HCT116 (cell line): Measurements from ENCODE around the gene STK32B. TPM values are rescaled to one million over a fixed set of nuclear protein-coding genes. Genes with fewer than 3 reads are reported as not detected.

Source experiments
- ATAC-seq: fragments of 200-7000 bp; cut with Tn5 transposase; 2 replicates; pipeline ENCODE4 v1.9.1; 2020; ENCODE audit warnings: mild to moderate bottlenecking, moderate library complexity
- BruUV-seq: library from RNA; stranded (reverse); fragments of 400-500 nt; replicated peaks from 2 replicates; lab custom pipeline; 2021; lab: Mats Ljungman, UMichigan
- CTCF ChIA-PET: fragments of 300-600 bp; sonication (Branson Sonifier 250); formaldehyde crosslinking; loops from one replicate; lab custom pipeline; 2021; ENCODE audit warnings: antibody characterized with exemption; lab: Charles Lee
- POLR2A ChIA-PET: fragments of 300-600, 350-600 bp; sonication (Branson Sonifier 250); formaldehyde crosslinking; loops from one replicate; lab custom pipeline; 2021; ENCODE audit warnings: antibody characterized with exemption; lab: Charles Lee
- RAD21 ChIA-PET, 2 experiments: fragments of 300-600 bp; sonication (Branson Sonifier 250); formaldehyde crosslinking; loops; one replicate each; lab custom pipeline; 2023; ENCODE audit warnings: low total read pairs in 2 of 2; ENCODE audit not compliant: uncharacterized antibody in 2 of 2, unreplicated experiment in 2 of 2, low non-redundant PET in 1 of 2; lab: Charles Lee
- DNase-seq: peaks from one replicate; pipeline ENCODE4 v3.0.0-alpha.2; 2010; ENCODE audit warnings: low read depth, low spot score
- H2AFZ ChIP-seq: fragments of 200-600 bp; shearing (Covaris generic), sonication (generic); 2 replicates; pipeline ENCODE4 v1.6.1; 2017; ENCODE audit warnings: low read depth, mixed run types, mixed read lengths, antibody characterized with exemption, low read length; ENCODE audit not compliant: poor library complexity, severe bottlenecking
- H3K27ac ChIP-seq: 2 replicates; pipeline ENCODE4 v1.5.1; 2012; ENCODE audit warnings: low read depth, low read length
- H3K27me3 ChIP-seq: fragments of 200-600 bp; sonication (generic); 2 replicates; pipeline ENCODE4 v1.6.1; 2016; ENCODE audit warnings: mixed run types, low read length, mixed read lengths; ENCODE audit not compliant: insufficient read depth
- H3K36me3 ChIP-seq, 2 experiments: fragments of 200-500 bp in 1 of 2; fragments of 200-600 bp in 1 of 2; sonication (Bioruptor generic) in 1 of 2; sonication (generic) in 1 of 2; 2 replicates each; pipeline versions ENCODE4 v1.5.1 to v1.6.1; 2014 to 2016; ENCODE audit warnings: low read length in 2 of 2, inconsistent platforms in 1 of 2, mixed read lengths in 1 of 2, mixed run types in 1 of 2; ENCODE audit not compliant: insufficient read depth in 2 of 2, control insufficient read depth in 1 of 2
- H3K4me1 ChIP-seq, 2 experiments: fragments of 200-600 bp in 1 of 2; sonication (generic) in 1 of 2; 2 replicates each; pipeline versions ENCODE4 v1.5.1 to v1.6.1; 2012 to 2017; ENCODE audit warnings: low read length in 2 of 2, inconsistent platforms in 1 of 2, mild to moderate bottlenecking in 1 of 2, mixed read lengths in 1 of 2, mixed run types in 1 of 2, moderate library complexity in 1 of 2; ENCODE audit not compliant: insufficient read depth in 2 of 2, control insufficient read depth in 1 of 2
- H3K4me2 ChIP-seq: fragments of 200-600 bp; sonication (generic); 2 replicates; pipeline ENCODE4 v1.6.1; 2017; ENCODE audit warnings: mixed run types, low read length, mixed read lengths
- H3K4me3 ChIP-seq, 2 experiments: fragments of 200-600 bp in 1 of 2; sonication (generic) in 1 of 2; replicated peaks in 1 of 2; 2 replicates each; pipeline ENCODE4 v1.5.1; 2011 to 2016; ENCODE audit warnings: low read length in 2 of 2, control low read depth in 1 of 2, low read depth in 1 of 2, mild to moderate bottlenecking in 1 of 2, mixed read lengths in 1 of 2, mixed run types in 1 of 2
- H3K79me2 ChIP-seq: fragments of 200-600 bp; sonication (generic); 2 replicates; pipeline ENCODE4 v1.6.1; 2017; ENCODE audit warnings: mild to moderate bottlenecking, mixed run types, low read length, moderate library complexity, mixed read lengths; ENCODE audit not compliant: insufficient read depth
- H3K9ac ChIP-seq: fragments of 200-600 bp; sonication (generic); 2 replicates; pipeline ENCODE4 v1.6.1; 2016; ENCODE audit warnings: low read length, mixed read lengths
- H3K9me2 ChIP-seq: fragments of 200-600 bp; sonication (generic), shearing (Covaris generic); 2 replicates; pipeline ENCODE4 v1.6.1; 2017; ENCODE audit warnings: mixed run types, mild to moderate bottlenecking, moderate library complexity; ENCODE audit not compliant: insufficient read depth
- H3K9me3 ChIP-seq, 2 experiments: fragments of 200-500 bp in 1 of 2; fragments of 200-600 bp in 1 of 2; sonication (Bioruptor generic) in 1 of 2; sonication (generic) in 1 of 2; 2 replicates each; pipeline ENCODE4 v1.6.1; 2014 to 2017; ENCODE audit warnings: low read length in 2 of 2, mixed read lengths in 2 of 2, inconsistent platforms in 1 of 2, low read depth in 1 of 2, mild to moderate bottlenecking in 1 of 2, mixed run types in 1 of 2, moderate library complexity in 1 of 2; ENCODE audit not compliant: control insufficient read depth in 1 of 2, insufficient read depth in 1 of 2
- H4K20me1 ChIP-seq: fragments of 200-600 bp; sonication (generic), shearing (Covaris generic); 2 replicates; pipeline ENCODE4 v1.6.1; 2017; ENCODE audit warnings: mixed run types, mild to moderate bottlenecking, moderate library complexity; ENCODE audit not compliant: insufficient read depth
- ATF3 ChIP-seq: IDR thresholded peaks from 2 replicates; pipeline ENCODE4 v1.6.1; 2012
- ELF1 ChIP-seq: IDR thresholded peaks from 2 replicates; pipeline ENCODE4 v1.6.1; 2012; ENCODE audit warnings: low read depth, borderline replicate concordance
- EZH2phosphoT487 ChIP-seq: fragments of 200-600 bp; IDR thresholded peaks from 2 replicates; pipeline ENCODE4 v1.6.1; 2018; ENCODE audit warnings: antibody characterized with exemption, borderline replicate concordance
- FOSL1 ChIP-seq: IDR thresholded peaks from 2 replicates; pipeline ENCODE4 v1.6.1; 2012; ENCODE audit warnings: low read depth
- JUND ChIP-seq: IDR thresholded peaks from 2 replicates; pipeline ENCODE4 v1.6.1; 2012
- MAX ChIP-seq: IDR thresholded peaks from 2 replicates; pipeline ENCODE4 v1.6.1; 2012
- POLR2A ChIP-seq: IDR thresholded peaks from 2 replicates; pipeline ENCODE4 v1.7.0; 2011; ENCODE audit warnings: borderline replicate concordance; ENCODE audit not compliant: insufficient read depth, insufficient read length; ENCODE audit errors: extremely low read depth
- POLR2AphosphoS5 ChIP-seq: IDR thresholded peaks from 2 replicates; pipeline ENCODE4 v1.6.1; 2011; ENCODE audit warnings: mild to moderate bottlenecking, low read depth, low read length, moderate library complexity
- RAD21 ChIP-seq: IDR thresholded peaks from 2 replicates; pipeline ENCODE4 v1.6.1; 2012; ENCODE audit warnings: low read depth, mild to moderate bottlenecking
- YY1 ChIP-seq: IDR thresholded peaks from 2 replicates; pipeline ENCODE4 v1.6.1; 2011; ENCODE audit warnings: low read length, low read depth, moderate library complexity, mild to moderate bottlenecking; ENCODE audit not compliant: insufficient replicate concordance; ENCODE audit errors: extremely low read depth
- ZNF274 ChIP-seq: fragments of 200-500 bp; sonication (Bioruptor generic); IDR thresholded peaks from 2 replicates; pipeline ENCODE4 v1.6.1; 2014; ENCODE audit warnings: mild to moderate bottlenecking, low read depth, low read length, inconsistent platforms
- intact Hi-C: fragments of 100-400 bp; cut with micrococcal nuclease; formaldehyde crosslinking; loops from 2 replicates; pipeline ENCODE4 v1.10.0; 2022
- total RNA-seq: library from RNA; stranded (reverse); gene quantifications from one replicate; pipeline ENCODE4 v1.2.1, GENCODE V29; 2021; ENCODE audit not compliant: unreplicated experiment
- TF ChIP-seq, protein P1 (sequence below), 3 experiments: fragments of 200-600 bp in 1 of 3; sonication (generic) in 1 of 3; IDR thresholded peaks in 2 of 3; conservative IDR thresholded peaks in 1 of 3; 2 replicates each; pipeline ENCODE4 v1.5.1; 2012 to 2017; ENCODE audit warnings: low read depth in 2 of 3, low read length in 2 of 3, antibody characterized with exemption in 1 of 3, borderline replicate concordance in 1 of 3, control low read depth in 1 of 3, mild to moderate bottlenecking in 1 of 3, mixed read lengths in 1 of 3, mixed run types in 1 of 3, moderate library complexity in 1 of 3; ENCODE audit not compliant: insufficient read depth in 1 of 3

STK32B gene
- total RNA-seq, 1 experiment from 2014 or later, result not detected

DNA sequence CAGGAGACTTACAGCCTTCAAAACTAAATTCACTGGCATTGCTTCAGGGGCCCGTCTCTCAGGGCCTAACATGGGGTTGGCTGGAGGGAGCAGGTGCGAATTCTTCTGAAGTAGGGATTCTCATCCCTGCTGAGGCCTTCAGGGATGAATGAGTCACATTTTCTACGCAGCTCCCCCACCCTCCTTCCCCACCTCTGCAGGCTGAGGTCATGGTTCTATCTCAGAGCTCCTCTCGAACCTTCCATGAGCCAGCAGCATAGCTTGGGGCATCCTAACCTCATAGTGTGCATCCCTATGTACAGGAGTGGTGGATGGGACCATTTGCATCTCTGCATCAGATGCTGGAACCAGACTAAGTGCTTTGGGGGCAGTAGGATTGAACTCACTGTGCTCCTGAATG, 347.8 kb downstream of the STK32B start:
- H2AFZ ChIP-seq, result no peak overlapping the region
- no peak overlapping the region for H3K4me2 ChIP-seq
- TF ChIP-seq ATF3 (no peak), ZNF274 (no peak)
- ChIA-PET CTCF (interaction anchor here (1.1 to 1.7 kb wide), 4 partner anchors 11 to 414 kb away, joined by 3 to 13 read pairs (median 10); no protein-coding TSS in a partner anchor), POLR2A (no interaction called here), RAD21 (no interaction called here)
- H3K9me3 ChIP-seq, result no peaks in the 10 kb centered on the region
- intact Hi-C loops, result no loop called here
- no peaks in the 10 kb centered on the region for H3K36me3 ChIP-seq
- H3K79me2 ChIP-seq, result no peaks in the 10 kb centered on the region
- no peak overlapping the region for H3K27ac ChIP-seq
- peaks cover 32% of the 10 kb centered on the region for H3K27me3 ChIP-seq
- H3K4me3 ChIP-seq, result no peak overlapping the region
- no TSS peak for BruUV-seq
- H3K9ac ChIP-seq, result no peak overlapping the region
- H3K4me1 ChIP-seq, result no peaks in the 10 kb centered on the region
- ATAC-seq (no peak), DNase-seq (no peak)
- H4K20me1 ChIP-seq, result no peaks in the 10 kb centered on the region
- no peaks in the 10 kb centered on the region for H3K9me2 ChIP-seq

- DNase-seq, result peak; percentile 8
- ChIA-PET POLR2A (no interaction called here), RAD21 (interaction anchor here in 1 of 2 experiments (0.7 kb wide), 1 partner anchor 423 kb away, joined by 3 read pairs; no protein-coding TSS in a partner anchor), CTCF (interaction anchor here (0.6 to 1.7 kb wide), 9 partner anchors 10 to 421 kb away, joined by 3 to 13 read pairs (median 4); no protein-coding TSS in a partner anchor)
- no peaks in the 10 kb centered on the region for H3K4me1 ChIP-seq
- H3K27me3 ChIP-seq, result peaks cover 25% of the 10 kb centered on the region
- peak; percentile 77 for ATAC-seq
- H3K9me3 ChIP-seq, result no peaks in the 10 kb centered on the region
- H4K20me1 ChIP-seq, result no peaks in the 10 kb centered on the region
- no TSS peak for BruUV-seq
- no peak overlapping the region for H3K9ac ChIP-seq
- no peaks in the 10 kb centered on the region for H3K36me3 ChIP-seq
- H3K4me3 ChIP-seq, result no peak overlapping the region
- no peak overlapping the region for H3K27ac ChIP-seq
- intact Hi-C loops, result loop anchor here (1.0 kb wide), 2 partner anchors 390 to 413 kb away; no protein-coding TSS in a partner anchor
- H3K79me2 ChIP-seq, result no peaks in the 10 kb centered on the region
- H3K4me2 ChIP-seq, result no peak overlapping the region
- TF ChIP-seq POLR2A (no peak), FOSL1 (no peak), ZNF274 (no peak), YY1 (no peak), EZH2phosphoT487 (no peak), ATF3 (no peak), POLR2AphosphoS5 (no peak), JUND (no peak), RAD21 (peak; percentile 48), ELF1 (no peak), MAX (no peak)
- TF ChIP-seq, protein P1, sequence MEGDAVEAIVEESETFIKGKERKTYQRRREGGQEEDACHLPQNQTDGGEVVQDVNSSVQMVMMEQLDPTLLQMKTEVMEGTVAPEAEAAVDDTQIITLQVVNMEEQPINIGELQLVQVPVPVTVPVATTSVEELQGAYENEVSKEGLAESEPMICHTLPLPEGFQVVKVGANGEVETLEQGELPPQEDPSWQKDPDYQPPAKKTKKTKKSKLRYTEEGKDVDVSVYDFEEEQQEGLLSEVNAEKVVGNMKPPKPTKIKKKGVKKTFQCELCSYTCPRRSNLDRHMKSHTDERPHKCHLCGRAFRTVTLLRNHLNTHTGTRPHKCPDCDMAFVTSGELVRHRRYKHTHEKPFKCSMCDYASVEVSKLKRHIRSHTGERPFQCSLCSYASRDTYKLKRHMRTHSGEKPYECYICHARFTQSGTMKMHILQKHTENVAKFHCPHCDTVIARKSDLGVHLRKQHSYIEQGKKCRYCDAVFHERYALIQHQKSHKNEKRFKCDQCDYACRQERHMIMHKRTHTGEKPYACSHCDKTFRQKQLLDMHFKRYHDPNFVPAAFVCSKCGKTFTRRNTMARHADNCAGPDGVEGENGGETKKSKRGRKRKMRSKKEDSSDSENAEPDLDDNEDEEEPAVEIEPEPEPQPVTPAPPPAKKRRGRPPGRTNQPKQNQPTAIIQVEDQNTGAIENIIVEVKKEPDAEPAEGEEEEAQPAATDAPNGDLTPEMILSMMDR (IDR thresholded peaks at IDR 0.05 in 2 of 3, conservative IDR thresholded peaks at IDR 0.05 in 1 of 3; ENCODE audit: borderline replicate concordance in 1 of 3, insufficient read depth in 1 of 3, low read depth in 2 of 3, low read length in 2 of 3), result peak; percentile 47 to 85 (median 75); a peak in 5 of 6 replicates
- TF ChIP-seq, all 23 proteins: peak for 2
- H2AFZ ChIP-seq, result no peak overlapping the region
- no peaks in the 10 kb centered on the region for H3K9me2 ChIP-seq
Measured at GRCh38 chr4:5399790-5400421, 348.6 kb downstream of the STK32B start.
